GM23338 (cell line): ENCODE results near the gene C1QTNF9. TPM values are rescaled to one million over a fixed set of nuclear protein-coding genes. Genes with fewer than 3 reads are reported as not detected.
"Not testable (repeated sequence)": the region's sequence is repeated elsewhere in the genome, so short reads cannot be mapped to it uniquely, and the experiment has no call there.

Experiments
- ATAC-seq: fragments of 200-7000 bp; cut with Tn5 transposase; 3 replicates; pipeline ENCODE4 v1.9.1; 2020
- DNase-seq: peaks from one replicate; pipeline ENCODE4 v3.0.0-alpha.2; 2015; ENCODE audit warnings: low spot score
- H2AFZ ChIP-seq: fragments of 200-600 bp; sonication (generic); 2 replicates; pipeline ENCODE4 v1.8.0; 2016; ENCODE audit warnings: antibody characterized with exemption, mild to moderate bottlenecking, moderate library complexity
- H3F3A ChIP-seq: fragments of 200-600 bp; sonication (generic); replicated peaks from 2 replicates; pipeline ENCODE4 v1.8.0; 2017; ENCODE audit warnings: antibody characterized with exemption, mixed run types, low read depth
- H3K27ac ChIP-seq: fragments of 200-600 bp; sonication (generic); 2 replicates; pipeline ENCODE4 v1.6.1; 2016; ENCODE audit warnings: low read depth
- H3K27me3 ChIP-seq: fragments of 200-600 bp; sonication (generic); 2 replicates; pipeline ENCODE4 v1.8.0; 2016; ENCODE audit warnings: mild to moderate bottlenecking, mixed run types, moderate library complexity; ENCODE audit not compliant: insufficient read depth
- H3K36me3 ChIP-seq: fragments of 200-600 bp; sonication (generic); 2 replicates; pipeline ENCODE4 v1.8.0; 2016; ENCODE audit warnings: mild to moderate bottlenecking; ENCODE audit not compliant: insufficient read depth
- H3K4me1 ChIP-seq: fragments of 200-600 bp; sonication (generic); 2 replicates; pipeline ENCODE4 v1.8.0; 2016; ENCODE audit warnings: mild to moderate bottlenecking, moderate library complexity; ENCODE audit not compliant: insufficient read depth
- H3K4me2 ChIP-seq: fragments of 200-600 bp; sonication (generic); 2 replicates; pipeline ENCODE4 v1.7.1; 2017; ENCODE audit warnings: mixed run types
- H3K4me3 ChIP-seq: fragments of 200-600 bp; sonication (generic); 2 replicates; pipeline ENCODE4 v1.6.1; 2016; ENCODE audit warnings: mixed run types
- H3K79me2 ChIP-seq: fragments of 200-600 bp; sonication (generic); replicated peaks from 2 replicates; pipeline ENCODE4 v1.8.0; 2017; ENCODE audit warnings: mild to moderate bottlenecking; ENCODE audit not compliant: insufficient read depth
- H3K9me2 ChIP-seq: fragments of 200-600 bp; sonication (generic); 2 replicates; pipeline ENCODE4 v1.8.0; 2017; ENCODE audit not compliant: insufficient read depth
- H4K20me1 ChIP-seq: fragments of 200-600 bp; sonication (generic); replicated peaks from 2 replicates; pipeline ENCODE4 v1.8.0; 2017; ENCODE audit warnings: mild to moderate bottlenecking; ENCODE audit not compliant: insufficient read depth
- H3K27ac Mint-ChIP-seq: 2 replicates; pipeline ENCODE4 v1.8.0; 2020; ENCODE audit warnings: inconsistent platforms, mild to moderate bottlenecking, moderate library complexity, mixed read lengths
- H3K27me3 Mint-ChIP-seq: 3 replicates; pipeline ENCODE4 v1.8.0; 2022; ENCODE audit warnings: low read depth, mild to moderate bottlenecking, moderate library complexity, mixed read lengths, inconsistent platforms; ENCODE audit not compliant: insufficient read depth, poor library complexity
- H3K36me3 Mint-ChIP-seq: 3 replicates; pipeline ENCODE4 v1.8.0; 2021; ENCODE audit warnings: low read depth, mild to moderate bottlenecking, inconsistent platforms, moderate library complexity, mixed read lengths
- H3K4me1 Mint-ChIP-seq: 3 replicates; pipeline ENCODE4 v1.8.0; 2020; ENCODE audit warnings: mild to moderate bottlenecking, inconsistent platforms, mixed read lengths
- H3K4me3 Mint-ChIP-seq: 3 replicates; pipeline ENCODE4 v1.8.0; 2021; ENCODE audit warnings: moderate library complexity, mild to moderate bottlenecking, inconsistent platforms, mixed read lengths
- H3K9me3 Mint-ChIP-seq: 3 replicates; pipeline ENCODE4 v1.8.0; 2020; ENCODE audit warnings: moderate library complexity, mild to moderate bottlenecking, inconsistent platforms, mixed read lengths
- polyA plus RNA-seq: library from polyadenylated mRNA; unstranded; fragments of >200 nt; fragmentation: Nextera tagmentation; extraction: Ambion mirVana; gene quantifications from 2 replicates; pipeline ENCODE4 v1.2.1, GENCODE V29; 2016
- total RNA-seq: library from RNA; depleted of rRNA; stranded (reverse); fragments of >200 nt; shearing (Covaris generic); gene quantifications from 2 replicates; pipeline ENCODE4 v1.2.3, GENCODE V29; 2014; rRNA removed
- TF ChIP-seq, protein P1 (sequence below), 2 experiments: fragments of 200-600 bp in 1 of 2; sonication (generic) in 1 of 2; conservative IDR thresholded peaks; 2 replicates each; pipeline versions ENCODE4 v1.5.1 to v1.6.1; 2016 to 2017; ENCODE audit warnings: antibody characterized with exemption in 2 of 2, low read depth in 2 of 2, mild to moderate bottlenecking in 2 of 2, moderate library complexity in 1 of 2

The C1QTNF9 gene
- total and polyA plus RNA-seq, 2 experiments from 2014 or later = not detected

DNA sequence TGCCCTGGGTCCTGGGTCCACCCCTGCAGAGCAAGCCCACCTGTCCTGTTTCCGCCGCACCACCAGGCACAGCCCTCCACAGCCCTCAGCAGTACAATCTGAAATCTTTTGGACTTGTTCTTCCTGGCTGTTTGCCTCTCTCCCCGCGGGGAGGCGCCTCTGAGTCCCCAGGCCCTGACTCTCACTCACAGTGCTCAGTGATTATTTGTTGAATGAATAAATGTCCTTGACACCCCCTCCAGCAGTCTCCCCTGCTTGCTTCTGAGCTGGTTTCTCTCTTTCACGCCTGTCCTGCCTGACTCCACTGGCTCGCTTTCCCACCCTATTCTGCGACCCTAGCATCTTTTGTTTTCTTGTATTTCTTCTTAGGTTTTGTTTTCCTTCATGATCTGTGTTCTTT lies 56.9 kb downstream of the C1QTNF9 start:
- not testable (repeated sequence) for H3K79me2 ChIP-seq, H3K36me3 Mint-ChIP-seq, H3K9me3 Mint-ChIP-seq, H3K27ac Mint-ChIP-seq, H3K36me3 ChIP-seq, H2AFZ ChIP-seq, H3K27ac ChIP-seq, H3K27me3 Mint-ChIP-seq, H3K4me3 ChIP-seq, H3K4me3 Mint-ChIP-seq, H3K9me2 ChIP-seq, H3F3A ChIP-seq, H4K20me1 ChIP-seq, H3K4me2 ChIP-seq, ATAC-seq, H3K4me1 ChIP-seq, H3K27me3 ChIP-seq, H3K4me1 Mint-ChIP-seq, DNase-seq
- TF ChIP-seq, protein P1, sequence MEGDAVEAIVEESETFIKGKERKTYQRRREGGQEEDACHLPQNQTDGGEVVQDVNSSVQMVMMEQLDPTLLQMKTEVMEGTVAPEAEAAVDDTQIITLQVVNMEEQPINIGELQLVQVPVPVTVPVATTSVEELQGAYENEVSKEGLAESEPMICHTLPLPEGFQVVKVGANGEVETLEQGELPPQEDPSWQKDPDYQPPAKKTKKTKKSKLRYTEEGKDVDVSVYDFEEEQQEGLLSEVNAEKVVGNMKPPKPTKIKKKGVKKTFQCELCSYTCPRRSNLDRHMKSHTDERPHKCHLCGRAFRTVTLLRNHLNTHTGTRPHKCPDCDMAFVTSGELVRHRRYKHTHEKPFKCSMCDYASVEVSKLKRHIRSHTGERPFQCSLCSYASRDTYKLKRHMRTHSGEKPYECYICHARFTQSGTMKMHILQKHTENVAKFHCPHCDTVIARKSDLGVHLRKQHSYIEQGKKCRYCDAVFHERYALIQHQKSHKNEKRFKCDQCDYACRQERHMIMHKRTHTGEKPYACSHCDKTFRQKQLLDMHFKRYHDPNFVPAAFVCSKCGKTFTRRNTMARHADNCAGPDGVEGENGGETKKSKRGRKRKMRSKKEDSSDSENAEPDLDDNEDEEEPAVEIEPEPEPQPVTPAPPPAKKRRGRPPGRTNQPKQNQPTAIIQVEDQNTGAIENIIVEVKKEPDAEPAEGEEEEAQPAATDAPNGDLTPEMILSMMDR (conservative IDR thresholded peaks at IDR 0.05; ENCODE audit: low read depth in 2 of 2) = peak in 1 of 2 experiments; percentile 13; a peak in 1 of 4 replicates

DNA sequence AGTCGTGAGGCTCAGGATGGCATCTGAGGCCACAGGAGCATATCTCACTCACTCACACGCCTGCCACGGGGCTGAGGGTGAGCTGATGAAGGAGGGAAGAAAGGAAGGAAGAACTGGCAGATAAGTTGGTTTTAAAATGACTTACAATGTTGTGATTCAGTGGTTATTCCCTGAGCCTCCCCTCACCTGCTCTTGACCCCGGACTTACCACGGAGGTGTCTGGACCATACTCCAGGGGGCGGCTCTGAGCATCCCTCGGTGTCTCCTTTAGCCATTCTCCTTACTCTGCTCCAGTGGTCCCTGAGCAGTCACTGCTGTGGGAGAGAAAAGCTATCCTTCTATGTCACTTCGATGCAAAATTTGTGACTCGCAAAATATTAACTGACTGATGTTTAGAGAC lies 61.9 kb downstream of the C1QTNF9 start:
- ATAC-seq (peak; percentile 86), DNase-seq (peak; percentile 28)
- not testable (repeated sequence) for H3K27ac Mint-ChIP-seq, H3K4me1 ChIP-seq, H3K4me3 Mint-ChIP-seq, H3K27me3 Mint-ChIP-seq, H3K4me2 ChIP-seq, H4K20me1 ChIP-seq, H3K27ac ChIP-seq, H3K4me3 ChIP-seq, H3K79me2 ChIP-seq, H3K36me3 ChIP-seq, H3F3A ChIP-seq, H3K9me2 ChIP-seq, H3K4me1 Mint-ChIP-seq, H3K27me3 ChIP-seq
- TF ChIP-seq, protein P1 (conservative IDR thresholded peaks at IDR 0.05; ENCODE audit: low read depth in 2 of 2) = peak; percentile 37 to 56
- Mint-ChIP-seq H3K9me3 (peaks cover 21% of the 10 kb centered on the region), H3K36me3 (peaks cover 16% of the 10 kb centered on the region)
- H2AFZ ChIP-seq = 0 out of 2 replicates have a peak overlapping the region, but pooled peaks have one; percentile 18

Other genes with a start within 250 kb of the C1QTNF9 start
- 41.0 and 45.7 TPM in 2 replicates for gene SPATA13, start 148.9 kb upstream of the C1QTNF9 start, total RNA-seq
- gene SPATA13, start 148.9 kb upstream of the C1QTNF9 start, polyA plus RNA-seq = 8.3 and 11.9 TPM in 2 replicates
- 24.1 and 32.9 TPM in 2 replicates for gene PARP4, start 203.2 kb downstream of the C1QTNF9 start, total RNA-seq
- 10.3 and 12.9 TPM in 2 replicates for gene PARP4, start 203.2 kb downstream of the C1QTNF9 start, polyA plus RNA-seq